ENCODE measurements around the gene SLC26A11. TPM values are rescaled to one million over a fixed set of nuclear protein-coding genes. Genes with fewer than 3 reads are reported as not detected.
"Not testable (repeated sequence)": the region's sequence is repeated elsewhere in the genome, so short reads cannot be mapped to it uniquely, and the experiment has no call there.

SLC26A11 gene
- total RNA-seq, 4 donors from 2014 or later: 13.2 to 24.7 (median 17.0) TPM

DNA sequence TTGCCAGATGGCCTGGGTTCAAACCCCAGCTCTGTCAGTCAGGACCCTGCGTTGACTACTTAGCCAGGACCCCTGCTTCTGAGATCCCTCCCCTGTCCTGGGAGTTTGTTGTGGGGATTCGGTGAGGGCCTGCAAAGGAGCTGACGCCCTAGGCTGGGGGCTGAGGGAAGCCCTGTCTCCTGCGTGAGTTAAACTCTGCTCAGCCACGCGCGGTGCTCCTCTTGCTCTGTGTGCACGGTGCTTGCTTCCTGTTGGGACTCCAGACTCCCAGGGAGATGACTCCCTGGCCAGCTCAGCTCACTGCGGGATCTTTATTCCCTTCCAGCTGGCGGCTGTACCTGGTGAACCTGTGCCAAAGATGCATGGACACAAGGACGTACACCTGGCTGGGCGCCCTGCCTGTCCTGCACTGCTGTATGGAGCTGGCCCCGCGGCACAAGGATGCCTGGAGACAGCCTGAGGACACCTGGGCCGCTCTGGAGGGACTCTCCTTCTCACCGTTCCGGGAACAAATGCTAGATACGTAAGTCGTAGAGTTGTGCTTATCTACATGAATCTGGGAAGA, 77.9 kb downstream of the SLC26A11 start:
- intact Hi-C loops (cut with DNase I; ENCODE audit: low total_unique reads) (no loop called here), in situ Hi-C loops (cut with MboI; ENCODE audit: low pct_ligation_motif_present in 1 of 4, low pct_unique_long_range_greater_than_20kb in 1 of 4, low sequenced_read_pairs in 3 of 4) (no loop called here)
- H3K4me1 ChIP-seq: no peaks in the 10 kb centered on the region
- no peak overlapping the region for H3K27ac ChIP-seq
- 97% methylated on average over 11 of the region's 19 CpGs; no CpG with 5 or more reads in 1 of the 2 donors for WGBS, 2 donors (ENCODE audit: low coverage in 1 of 2)
- no peak overlapping the region for H3K4me3 ChIP-seq
- peaks cover 0 to 3% of the 10 kb centered on the region in 2 donors for H3K9me3 ChIP-seq
- peaks cover 0 to 85% (median 27%) of the 10 kb centered on the region in 4 donors for H3K36me3 ChIP-seq
- no peak for DNase-seq
- TF ChIP-seq POLR2AphosphoS5 (IDR thresholded peaks at IDR 0.05): no peak
- TF ChIP-seq, protein P1, sequence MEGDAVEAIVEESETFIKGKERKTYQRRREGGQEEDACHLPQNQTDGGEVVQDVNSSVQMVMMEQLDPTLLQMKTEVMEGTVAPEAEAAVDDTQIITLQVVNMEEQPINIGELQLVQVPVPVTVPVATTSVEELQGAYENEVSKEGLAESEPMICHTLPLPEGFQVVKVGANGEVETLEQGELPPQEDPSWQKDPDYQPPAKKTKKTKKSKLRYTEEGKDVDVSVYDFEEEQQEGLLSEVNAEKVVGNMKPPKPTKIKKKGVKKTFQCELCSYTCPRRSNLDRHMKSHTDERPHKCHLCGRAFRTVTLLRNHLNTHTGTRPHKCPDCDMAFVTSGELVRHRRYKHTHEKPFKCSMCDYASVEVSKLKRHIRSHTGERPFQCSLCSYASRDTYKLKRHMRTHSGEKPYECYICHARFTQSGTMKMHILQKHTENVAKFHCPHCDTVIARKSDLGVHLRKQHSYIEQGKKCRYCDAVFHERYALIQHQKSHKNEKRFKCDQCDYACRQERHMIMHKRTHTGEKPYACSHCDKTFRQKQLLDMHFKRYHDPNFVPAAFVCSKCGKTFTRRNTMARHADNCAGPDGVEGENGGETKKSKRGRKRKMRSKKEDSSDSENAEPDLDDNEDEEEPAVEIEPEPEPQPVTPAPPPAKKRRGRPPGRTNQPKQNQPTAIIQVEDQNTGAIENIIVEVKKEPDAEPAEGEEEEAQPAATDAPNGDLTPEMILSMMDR (IDR thresholded peaks at IDR 0.05): no peak
- no peak for TF ChIP-seq EP300 (IDR thresholded peaks at IDR 0.05; ENCODE audit: low read depth)
- TF ChIP-seq POLR2A (IDR thresholded peaks at IDR 0.05): no peak
- no peaks in the 10 kb centered on the region for H3K27me3 ChIP-seq

DNA sequence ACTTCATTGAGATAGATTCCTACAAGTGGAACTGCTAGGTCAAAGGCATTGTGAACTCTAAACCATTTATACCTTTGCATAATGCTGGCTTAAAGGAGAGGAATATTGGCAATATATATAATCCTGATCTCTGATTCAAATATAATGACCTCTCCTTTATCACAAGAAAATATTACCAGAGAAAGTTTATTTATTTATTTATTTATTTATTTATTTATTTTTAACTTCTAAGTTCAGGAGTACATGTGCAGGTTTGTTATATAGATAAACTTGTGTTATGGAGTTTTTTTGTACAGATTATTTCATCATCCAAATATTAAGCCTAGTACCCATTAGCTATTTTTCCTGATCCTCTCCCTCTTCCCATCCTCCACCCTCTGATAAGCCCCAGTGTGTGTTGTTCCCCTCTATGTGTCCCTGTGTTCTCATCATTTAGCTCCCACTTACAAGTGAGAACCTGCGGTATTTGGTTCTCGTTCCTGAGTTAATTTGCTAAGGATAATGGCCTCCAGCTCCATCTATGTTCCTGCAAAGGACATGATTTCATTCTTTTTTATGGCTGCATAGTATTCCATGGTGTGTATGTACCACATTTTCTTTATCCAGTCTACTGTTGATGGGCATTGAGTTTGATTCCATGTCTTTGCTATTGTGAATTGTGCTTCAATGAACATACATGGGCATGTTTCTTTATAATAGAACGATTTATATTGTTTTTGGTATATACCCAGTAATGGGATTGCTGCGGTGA, 79.3 kb downstream of the SLC26A11 start:
- H3K4me1 ChIP-seq; H3K27ac ChIP-seq; DNase-seq; H3K4me3 ChIP-seq; H3K27me3 ChIP-seq; in situ Hi-C loops (cut with MboI; ENCODE audit: low pct_ligation_motif_present in 1 of 4, low pct_unique_long_range_greater_than_20kb in 1 of 4, low sequenced_read_pairs in 3 of 4); intact Hi-C loops (cut with DNase I; ENCODE audit: low total_unique reads): not testable (repeated sequence)
- Histone ChIP-seq H3K9me3 (peaks cover 0 to 13% of the 10 kb centered on the region in 2 donors), H3K36me3 (peaks cover 0 to 94% (median 33%) of the 10 kb centered on the region in 4 donors)
- WGBS, 2 donors (ENCODE audit: low coverage in 1 of 2): 71 to 99% methylated on average over 3 to 4 of the region's 4 CpGs

DNA sequence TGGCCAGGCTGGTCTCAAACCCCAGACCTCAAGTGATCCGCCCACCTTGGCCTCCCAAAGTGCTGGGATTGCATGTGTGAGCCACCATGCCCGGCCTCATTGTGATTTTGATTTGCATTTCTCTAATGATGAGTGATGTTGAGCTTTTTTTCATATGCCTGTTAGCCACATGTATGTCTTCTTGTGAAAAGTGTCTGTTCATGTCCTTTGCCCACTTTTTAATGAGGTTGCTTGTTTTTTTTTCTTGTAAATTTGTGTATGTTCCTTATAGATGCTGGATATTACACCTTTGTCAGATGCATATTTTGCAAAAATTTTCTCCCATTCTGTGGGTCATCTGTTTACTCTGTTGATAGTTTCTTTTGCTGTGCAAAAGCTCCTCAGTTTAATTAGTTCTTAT, 80.5 kb downstream of the SLC26A11 start:
- H3K4me1 ChIP-seq; H3K27ac ChIP-seq; intact Hi-C loops (cut with DNase I; ENCODE audit: low total_unique reads); H3K27me3 ChIP-seq; H3K4me3 ChIP-seq; in situ Hi-C loops (cut with MboI; ENCODE audit: low pct_ligation_motif_present in 1 of 4, low pct_unique_long_range_greater_than_20kb in 1 of 4, low sequenced_read_pairs in 3 of 4); DNase-seq: not testable (repeated sequence)
- Histone ChIP-seq H3K36me3 (peaks cover 0 to 94% (median 30%) of the 10 kb centered on the region in 4 donors), H3K9me3 (peaks cover 0 to 13% of the 10 kb centered on the region in 2 donors)
- 88 to 100% methylated on average over 1 to 2 of the region's 2 CpGs for WGBS, 2 donors (ENCODE audit: low coverage in 1 of 2)

Other genes starting within 250 kb of the SLC26A11 start
- gene TBC1D16, start 184.6 kb upstream of the SLC26A11 start, total RNA-seq: 10 to 100 TPM; 12.3 to 22.4 (median 18.1) TPM
- 1 to 10 TPM in 3 of 4 donors, under 1 TPM in 1; 0.75 to 2.8 (median 2.0) TPM for gene CCDC40, start 183.8 kb upstream of the SLC26A11 start, total RNA-seq
- gene GAA, start 118.8 kb upstream of the SLC26A11 start, total RNA-seq: 10 to 100 TPM; 54.6 to 96.5 (median 81.4) TPM
- gene EIF4A3, start 73.3 kb upstream of the SLC26A11 start, total RNA-seq: 10 to 100 TPM; 37.0 to 74.5 (median 55.8) TPM
- under 1 TPM in 3 of 4 donors, not detected in 1; 0.14 to 0.75 (median 0.48) TPM for gene CARD14, start 50.4 kb upstream of the SLC26A11 start, total RNA-seq
- gene SGSH, start 94 bp upstream of the SLC26A11 start, total RNA-seq: 10 to 100 TPM; 26.2 to 66.2 (median 39.9) TPM
- 100 to 1,000 TPM; 113 to 174 (median 159) TPM for gene RNF213, start 40.4 kb downstream of the SLC26A11 start, total RNA-seq
- 10 to 100 TPM; 14.9 to 26.9 (median 19.9) TPM for gene ENDOV, start 194.7 kb downstream of the SLC26A11 start, total RNA-seq

All from transverse colon (tissue), 4 donors.